Thymus (tissue), 11 donors: Measurements from ENCODE around the gene CEACAM20. TPM values are rescaled to one million over a fixed set of nuclear protein-coding genes. Genes with fewer than 3 reads are reported as not detected.
"Not testable (repeated sequence)": the region's sequence is repeated elsewhere in the genome, so short reads cannot be mapped to it uniquely, and the experiment has no call there.

ENCODE experiments used
- DNase-seq, 9 donors: peaks; one replicate each; pipeline ENCODE4 v3.0.0-alpha.2; 2013; ENCODE audit warnings: low spot score in 9 of 9, low read depth in 6 of 9, missing footprints in 1 of 9
- H3K27ac ChIP-seq, 2 donors: one replicate each; pipeline ENCODE4 v1.5.1; 2013; ENCODE audit warnings: control low read depth in 1 of 2, low read depth in 1 of 2, low read length in 1 of 2, mild to moderate bottlenecking in 1 of 2, moderate library complexity in 1 of 2
- H3K27me3 ChIP-seq, 2 donors: one replicate each; pipeline ENCODE4 v1.5.1; 2013; ENCODE audit warnings: low read length in 1 of 2; ENCODE audit not compliant: control insufficient read depth in 2 of 2, insufficient read depth in 1 of 2
- H3K36me3 ChIP-seq, 2 donors: one replicate each; pipeline ENCODE4 v1.5.1; 2013; ENCODE audit warnings: low read length in 1 of 2, mild to moderate bottlenecking in 1 of 2, moderate library complexity in 1 of 2; ENCODE audit not compliant: control insufficient read depth in 2 of 2, insufficient read depth in 2 of 2
- H3K4me1 ChIP-seq, 2 donors: one replicate each; pipeline ENCODE4 v1.5.1; 2013; ENCODE audit warnings: low read length in 2 of 2; ENCODE audit not compliant: control insufficient read depth in 2 of 2, insufficient read depth in 2 of 2
- H3K4me3 ChIP-seq, 2 donors: one replicate each; pipeline ENCODE4 v1.5.1; 2013; ENCODE audit warnings: low read length in 2 of 2, control low read depth in 1 of 2, mild to moderate bottlenecking in 1 of 2
- H3K9me3 ChIP-seq, 2 donors: one replicate each; pipeline ENCODE4 v1.5.1; 2013; ENCODE audit warnings: low read length in 1 of 2, mild to moderate bottlenecking in 1 of 2; ENCODE audit not compliant: control insufficient read depth in 2 of 2, insufficient read depth in 1 of 2
- WGBS: extraction: QIAGEN DNeasy Blood & Tissue Kit; methylation state at CpG from one replicate; pipeline ENCODE4 v1.1.7; 2013; 5-methylcytosine and 5-hydroxymethylcytosine counted together
- polyA plus RNA-seq: library from polyadenylated mRNA; stranded (reverse); fragments of 200-250 nt; gene quantifications from one replicate; pipeline ENCODE4 v1.2.3, GENCODE V29; 2013
- total RNA-seq: library from RNA; stranded (reverse); fragments of 120-200 nt; gene quantifications from one replicate; pipeline ENCODE4 v1.2.4, GENCODE V29; 2013
- donor health status: healthy.

The CEACAM20 gene
- total and polyA plus RNA-seq, 2 donors, result 0.05 TPM

GRCh38 chr19:44476559-44477408 is 52.7 kb downstream of the CEACAM20 start:
- H3K4me1 ChIP-seq, result no peaks in the 10 kb centered on the region
- 98% methylated on average over 7 of the region's 7 CpGs for WGBS
- H3K27ac ChIP-seq, result no peak overlapping the region
- H3K36me3 ChIP-seq, result peaks cover 37 to 47% of the 10 kb centered on the region in 2 donors
- peak in 2 of 9 donors; percentile 6 to 29 for DNase-seq
- H3K4me3 ChIP-seq, result no peak overlapping the region
- H3K27me3 ChIP-seq, result no peaks in the 10 kb centered on the region
- peaks cover 26 to 38% of the 10 kb centered on the region in 2 donors for H3K9me3 ChIP-seq

DNA sequence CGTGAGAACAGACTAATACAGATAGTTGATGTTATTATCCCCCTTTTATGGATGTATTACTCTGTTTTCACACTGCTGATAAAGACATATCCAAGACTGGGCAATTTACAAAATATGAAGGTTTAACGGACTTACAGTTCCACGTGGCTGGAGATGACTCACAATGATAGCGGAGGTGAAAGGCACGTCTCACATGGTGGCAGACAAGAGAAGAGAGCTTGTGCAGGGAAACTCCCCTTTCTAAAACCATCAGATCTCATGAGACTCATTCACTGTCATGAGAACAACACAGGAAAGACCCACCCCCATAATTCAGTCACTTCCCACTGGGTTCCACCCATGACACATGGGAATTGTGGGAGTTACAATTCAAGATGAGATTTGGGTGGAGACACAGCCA is 60.7 kb downstream of the CEACAM20 start:
- 77% methylated on average over 5 of the region's 5 CpGs for WGBS
- not testable (repeated sequence) for H3K36me3 ChIP-seq, H3K4me3 ChIP-seq, H3K4me1 ChIP-seq, H3K27ac ChIP-seq, DNase-seq, H3K27me3 ChIP-seq
- peaks cover 5 to 18% of the 10 kb centered on the region in 2 donors for H3K9me3 ChIP-seq

DNA sequence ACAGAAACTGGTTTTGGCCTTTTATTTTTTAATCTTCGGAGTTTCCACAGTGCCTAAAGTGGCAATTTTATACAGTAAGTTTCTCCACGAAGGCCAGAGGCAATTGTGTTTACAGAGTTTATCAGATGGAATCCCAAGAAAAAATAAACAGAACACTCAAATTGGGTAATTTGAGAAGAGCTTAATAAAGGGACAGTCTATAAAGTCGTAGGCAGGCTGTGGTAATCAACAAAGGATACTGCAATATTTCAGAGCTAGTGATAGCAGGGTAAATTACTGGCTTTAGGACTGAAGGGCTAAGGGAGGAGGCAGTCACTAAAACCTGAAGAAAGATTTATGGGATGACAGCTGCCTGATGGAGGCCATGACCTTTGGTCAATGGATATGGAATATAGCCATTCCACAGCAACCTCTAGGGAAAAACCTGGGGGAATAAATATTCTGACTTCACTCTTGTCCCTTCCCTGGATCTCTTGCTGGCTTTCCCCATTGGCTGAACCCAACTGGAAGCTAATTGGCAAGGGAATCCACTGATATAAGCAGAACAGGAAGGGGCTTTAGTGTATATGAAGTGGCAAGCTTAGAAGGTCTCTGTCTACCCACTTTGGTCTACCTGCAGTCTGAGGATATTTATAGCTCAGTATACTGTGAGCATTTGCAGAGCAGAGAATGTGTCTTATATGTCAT is 66.7 kb downstream of the CEACAM20 start:
- not testable (repeated sequence) for DNase-seq, H3K27ac ChIP-seq, H3K36me3 ChIP-seq, H3K4me3 ChIP-seq, H3K27me3 ChIP-seq, H3K4me1 ChIP-seq, H3K9me3 ChIP-seq
- WGBS, result 68% methylated on average over 3 of the region's 3 CpGs

Other genes with a start within 250 kb of the CEACAM20 start
- gene ZNF235, start 224.7 kb downstream of the CEACAM20 start, total RNA-seq, result 7.1 TPM
- gene ZNF235, start 224.7 kb downstream of the CEACAM20 start, polyA plus RNA-seq, result 7.7 TPM
- gene ZNF112, start 173.0 kb downstream of the CEACAM20 start, total RNA-seq, result 3.1 TPM
- gene ZNF112, start 173.0 kb downstream of the CEACAM20 start, polyA plus RNA-seq, result 1.3 TPM
- gene ZNF285, start 128.1 kb downstream of the CEACAM20 start, total RNA-seq, result 4.9 TPM
- gene ZNF285, start 128.1 kb downstream of the CEACAM20 start, polyA plus RNA-seq, result 2.1 TPM
- 4.7 TPM for gene ZNF229, start 81.2 kb downstream of the CEACAM20 start, total RNA-seq
- gene ZNF229, start 81.2 kb downstream of the CEACAM20 start, polyA plus RNA-seq, result 1.5 TPM
- gene ZNF180, start 29.2 kb downstream of the CEACAM20 start, total RNA-seq, result 11.6 TPM
- 8.3 TPM for gene ZNF180, start 29.2 kb downstream of the CEACAM20 start, polyA plus RNA-seq
- gene IGSF23, start 83.9 kb upstream of the CEACAM20 start, total RNA-seq, result 0.05 TPM
- 0.14 TPM for gene IGSF23, start 83.9 kb upstream of the CEACAM20 start, polyA plus RNA-seq
- gene PVR, start 114.2 kb upstream of the CEACAM20 start, total RNA-seq, result 5.6 TPM
- gene PVR, start 114.2 kb upstream of the CEACAM20 start, polyA plus RNA-seq, result 7.8 TPM
- gene CEACAM19, start 141.8 kb upstream of the CEACAM20 start, total RNA-seq, result 0.28 TPM
- gene CEACAM19, start 141.8 kb upstream of the CEACAM20 start, polyA plus RNA-seq, result 3.5 TPM
- 0.24 TPM for gene CEACAM16, start 169.5 kb upstream of the CEACAM20 start, total RNA-seq
- 0.09 TPM for gene CEACAM16, start 169.5 kb upstream of the CEACAM20 start, polyA plus RNA-seq
- gene BCL3, start 219.0 kb upstream of the CEACAM20 start, total RNA-seq, result 2.9 TPM
- gene BCL3, start 219.0 kb upstream of the CEACAM20 start, polyA plus RNA-seq, result 62.9 TPM
- gene CBLC, start 248.2 kb upstream of the CEACAM20 start, total RNA-seq, result 0.42 TPM
- gene CBLC, start 248.2 kb upstream of the CEACAM20 start, polyA plus RNA-seq, result 2.0 TPM